Naive thymus-derived CD4-positive, alpha-beta T cell (primary cell): ENCODE measurements around the gene VASP. TPM values are rescaled to one million over a fixed set of nuclear protein-coding genes. Genes with fewer than 3 reads are reported as not detected.

Experiments
- ATAC-seq: fragments of 150-1000 bp; cut with Tn5 transposase; 2 replicates; pipeline ENCODE4 v1.10.0; 2021; ENCODE audit warnings: mild to moderate bottlenecking, moderate library complexity
- CTCF ChIA-PET: fragments of 350-600 bp; sonication (Branson Sonifier 250); formaldehyde crosslinking; loops from one replicate; lab custom pipeline; 2021; ENCODE audit warnings: antibody characterized with exemption; lab: Charles Lee
- POLR2A ChIA-PET: fragments of 350-600 bp; sonication (Branson Sonifier 250); formaldehyde crosslinking; loops from one replicate; lab custom pipeline; 2021; ENCODE audit warnings: antibody characterized with exemption, inconsistent platforms; lab: Charles Lee
- DNase-seq, 9 donors: peaks; one replicate each; pipeline versions ENCODE4 v3.0.0 to v3.0.0-alpha.2; 2020 to 2022; ENCODE audit warnings: mixed read lengths in 1 of 9
- H3K27ac ChIP-seq: one replicate; pipeline ENCODE4 v1.7.0; 2013; ENCODE audit warnings: mild to moderate bottlenecking, low read depth, low read length, moderate library complexity
- H3K27me3 ChIP-seq, 2 donors: one replicate each; pipeline ENCODE4 v1.7.0; 2013; ENCODE audit warnings: low read length in 2 of 2, mild to moderate bottlenecking in 2 of 2, moderate library complexity in 2 of 2; ENCODE audit not compliant: control insufficient read depth in 2 of 2, insufficient read depth in 2 of 2
- H3K36me3 ChIP-seq, 3 experiments: 1 replicate in 2 of 3; 2 replicates in 1 of 3; pipeline ENCODE4 v1.7.0; 2013; ENCODE audit warnings: low read length in 3 of 3, mild to moderate bottlenecking in 3 of 3, moderate library complexity in 1 of 3; ENCODE audit not compliant: insufficient read depth in 3 of 3, control insufficient read depth in 2 of 3
- H3K4me1 ChIP-seq, 2 donors: one replicate each; pipeline ENCODE4 v1.7.0; 2013; ENCODE audit warnings: low read length in 2 of 2, mild to moderate bottlenecking in 2 of 2, moderate library complexity in 1 of 2; ENCODE audit not compliant: control insufficient read depth in 2 of 2, insufficient read depth in 2 of 2
- H3K4me3 ChIP-seq: 2 replicates; pipeline ENCODE4 v1.7.0; 2013; ENCODE audit warnings: mild to moderate bottlenecking, low read length
- H3K9me3 ChIP-seq, 3 experiments: 1 replicate in 2 of 3; 2 replicates in 1 of 3; pipeline ENCODE4 v1.7.0; 2013; ENCODE audit warnings: low read length in 3 of 3; ENCODE audit not compliant: control insufficient read depth in 2 of 3
- H3K27ac Mint-ChIP-seq, 9 donors: one replicate each; pipeline ENCODE4 v1.8.0; 2020 to 2022; ENCODE audit warnings: mixed read lengths in 9 of 9, mild to moderate bottlenecking in 8 of 9, moderate library complexity in 5 of 9, inconsistent platforms in 2 of 9
- H3K27me3 Mint-ChIP-seq, 5 donors: one replicate each; pipeline ENCODE4 v1.8.0; 2021 to 2022; ENCODE audit warnings: mixed read lengths in 5 of 5, mild to moderate bottlenecking in 1 of 5
- H3K36me3 Mint-ChIP-seq, 5 donors: one replicate each; pipeline ENCODE4 v1.8.0; 2020 to 2022; ENCODE audit warnings: mixed read lengths in 5 of 5, mild to moderate bottlenecking in 3 of 5, inconsistent platforms in 1 of 5
- H3K4me1 Mint-ChIP-seq, 7 donors: one replicate each; pipeline ENCODE4 v1.8.0; 2020 to 2022; ENCODE audit warnings: mixed read lengths in 7 of 7, mild to moderate bottlenecking in 3 of 7, inconsistent platforms in 1 of 7
- H3K4me3 Mint-ChIP-seq, 10 donors: one replicate each; pipeline ENCODE4 v1.8.0; 2020 to 2022; ENCODE audit warnings: mild to moderate bottlenecking in 10 of 10, mixed read lengths in 10 of 10, moderate library complexity in 6 of 10, inconsistent platforms in 2 of 10
- H3K9me3 Mint-ChIP-seq, 11 donors: one replicate each; pipeline ENCODE4 v1.8.0; 2020 to 2022; ENCODE audit warnings: mixed read lengths in 11 of 11, mild to moderate bottlenecking in 4 of 11, inconsistent platforms in 1 of 11, moderate library complexity in 1 of 11
- intact Hi-C, 2 donors: fragments of 100-400 bp; cut with micrococcal nuclease; formaldehyde crosslinking; loops; one replicate each; pipeline ENCODE4 v1.15.1; 2023
- polyA plus RNA-seq, 2 donors: library from polyadenylated mRNA; unstranded; fragments of 300-500 nt; fragmentation: Illumina TruSeq; gene quantifications; one replicate each; pipeline ENCODE4 v1.2.3, GENCODE V29; 2021
- total RNA-seq, 6 experiments: library from RNA in 5 of 6; stranded (reverse) in 5 of 6; gene quantifications; 1 replicate in 5 of 6; 2 replicates in 1 of 6; pipeline ENCODE4 v1.2.3 and lab custom pipeline; 2021 to 2026

VASP gene
- total and polyA plus RNA-seq, 7 experiments from 2014 or later: 27.0 to 206 (median 74.2) TPM

DNA sequence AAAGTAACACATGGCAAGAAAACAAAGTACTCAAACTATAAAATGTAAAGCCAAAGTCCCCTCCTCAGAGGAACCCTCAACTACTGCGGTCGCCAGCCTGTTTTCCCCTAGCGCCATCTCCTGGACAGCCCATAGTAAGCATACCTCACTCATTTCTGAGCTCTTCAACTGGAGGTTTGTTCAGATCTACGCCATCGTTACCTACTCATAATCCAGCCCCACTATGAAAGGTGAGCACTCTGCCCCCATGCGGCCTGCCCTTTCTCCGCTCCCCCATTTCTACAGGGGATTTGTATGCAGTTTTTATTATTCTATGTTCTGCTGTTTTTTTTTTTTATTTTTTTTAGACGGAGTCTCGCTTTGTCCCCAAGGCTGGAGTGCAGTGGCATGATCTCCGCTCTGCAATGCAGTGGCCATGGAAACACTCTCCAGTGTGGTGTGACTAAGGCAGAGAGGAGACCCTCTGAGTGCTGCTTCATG is 51.2 kb downstream of the VASP start:
- ATAC-seq (peak; percentile 99), DNase-seq (peak; percentile 37 to 85 (median 81))
- Mint-ChIP-seq H3K27me3 (no peaks in the 10 kb centered on the region), H3K9me3 (no peaks in the 10 kb centered on the region), H3K36me3 (no peaks in the 10 kb centered on the region), H3K4me3 (peak overlapping the region in 3 of 10 donors; percentile 52 to 75 (median 59)), H3K4me1 (peaks cover 20 to 48% (median 34%) of the 10 kb centered on the region in 7 donors), H3K27ac (peak overlapping the region in 8 of 9 donors; percentile 14 to 86 (median 66))
- intact Hi-C loops: loop anchor here (1.0 kb wide), 7 partner anchors 26 to 85 kb away; partner anchors contain the start of genes OPA3 (in 1 of the 2), PPM1N (in 1 of the 2) and VASP (in 1 of the 2)
- POLR2A ChIA-PET: interaction anchor here (0.6 to 1.0 kb wide), 2 partner anchors 34 to 73 kb away, joined by 3 read pairs; no protein-coding TSS in a partner anchor
- CTCF ChIA-PET: interaction anchor here (0.5 to 1.8 kb wide), 12 partner anchors 8 to 119 kb away, joined by 3 to 11 read pairs (median 3); no protein-coding TSS in a partner anchor
- H3K36me3 ChIP-seq: peaks cover 0 to 13% (median 0%) of the 10 kb centered on the region in 3 experiments
- H3K27ac ChIP-seq: peak overlapping the region; percentile 18
- H3K4me3 ChIP-seq: no peak overlapping the region
- no peaks in the 10 kb centered on the region for H3K27me3 ChIP-seq
- peaks cover 0 to 29% of the 10 kb centered on the region in 2 donors for H3K4me1 ChIP-seq
- H3K9me3 ChIP-seq: no peaks in the 10 kb centered on the region

DNA sequence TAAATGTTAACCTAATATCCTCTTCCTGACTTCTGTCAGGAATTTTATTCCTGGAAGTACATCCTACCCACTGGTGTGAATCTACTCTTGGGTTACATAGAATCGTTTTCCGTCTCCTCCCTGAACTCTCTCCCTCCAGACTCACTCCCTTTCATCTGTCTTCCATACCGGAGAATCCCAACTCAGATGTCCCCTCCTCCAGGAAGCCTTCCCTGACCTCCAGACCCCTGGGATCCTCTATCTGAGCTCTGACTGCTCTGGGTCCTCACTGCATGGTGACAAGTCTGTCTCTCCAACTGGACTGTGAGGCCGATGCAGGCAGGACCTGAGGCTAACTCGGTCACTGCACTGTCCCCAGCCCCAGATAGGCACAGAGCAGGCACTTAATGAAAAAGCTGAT is 52.8 kb downstream of the VASP start:
- Mint-ChIP-seq H3K27ac (peak overlapping the region in 6 of 9 donors; percentile 27 to 84 (median 46)), H3K4me3 (peak overlapping the region in 1 of 10 donors; percentile 25), H3K27me3 (no peaks in the 10 kb centered on the region), H3K36me3 (no peaks in the 10 kb centered on the region), H3K4me1 (peaks cover 26 to 61% (median 44%) of the 10 kb centered on the region in 7 donors), H3K9me3 (no peaks in the 10 kb centered on the region)
- H3K4me1 ChIP-seq: peaks cover 0 to 44% of the 10 kb centered on the region in 2 donors
- POLR2A ChIA-PET: no interaction called here
- H3K9me3 ChIP-seq: no peaks in the 10 kb centered on the region
- CTCF ChIA-PET: no interaction called here
- ATAC-seq (no peak), DNase-seq (no peak)
- no peak overlapping the region for H3K27ac ChIP-seq
- H3K36me3 ChIP-seq: peaks cover 0 to 4% (median 0%) of the 10 kb centered on the region in 3 experiments
- intact Hi-C loops: no loop called here
- H3K27me3 ChIP-seq: no peaks in the 10 kb centered on the region
- H3K4me3 ChIP-seq: no peak overlapping the region

DNA sequence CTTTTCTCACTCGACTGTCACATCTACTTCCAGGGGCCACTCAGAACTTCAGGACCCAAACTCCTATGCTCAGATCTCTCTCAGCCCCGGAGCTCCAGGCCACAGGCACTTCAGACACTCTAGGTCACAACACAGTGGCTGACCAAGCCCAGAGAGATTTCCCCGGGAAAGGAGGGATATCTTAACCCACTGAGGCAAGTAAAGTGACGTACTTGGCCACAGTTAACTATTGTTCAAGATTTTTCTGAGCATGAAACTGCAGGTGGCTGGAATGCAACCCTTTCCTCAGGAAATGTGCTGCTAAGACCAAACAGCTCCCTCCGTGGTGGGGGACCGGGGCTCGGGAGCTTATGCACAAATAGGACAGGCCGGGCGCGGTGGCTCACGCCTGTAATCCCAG is 53.4 kb downstream of the VASP start:
- Histone ChIP-seq H3K36me3 (peaks cover 0 to 4% (median 0%) of the 10 kb centered on the region in 3 experiments), H3K4me1 (peaks cover 0 to 44% of the 10 kb centered on the region in 2 donors), H3K4me3 (no peak overlapping the region), H3K9me3 (no peaks in the 10 kb centered on the region), H3K27ac (no peak overlapping the region), H3K27me3 (no peaks in the 10 kb centered on the region)
- intact Hi-C loops: no loop called here
- Mint-ChIP-seq H3K27me3 (no peaks in the 10 kb centered on the region), H3K4me3 (peak overlapping the region in 2 of 10 donors; percentile 61 to 70), H3K36me3 (no peaks in the 10 kb centered on the region), H3K4me1 (peaks cover 26 to 61% (median 44%) of the 10 kb centered on the region in 7 donors), H3K9me3 (no peaks in the 10 kb centered on the region), H3K27ac (peak overlapping the region in 6 of 9 donors; percentile 50 to 93 (median 78))
- ChIA-PET POLR2A (interaction anchor here (0.6 kb wide), 1 partner anchor 25 kb away, joined by 3 read pairs; no protein-coding TSS in a partner anchor), CTCF (no interaction called here)
- ATAC-seq: no peak
- DNase-seq: no peak

DNA sequence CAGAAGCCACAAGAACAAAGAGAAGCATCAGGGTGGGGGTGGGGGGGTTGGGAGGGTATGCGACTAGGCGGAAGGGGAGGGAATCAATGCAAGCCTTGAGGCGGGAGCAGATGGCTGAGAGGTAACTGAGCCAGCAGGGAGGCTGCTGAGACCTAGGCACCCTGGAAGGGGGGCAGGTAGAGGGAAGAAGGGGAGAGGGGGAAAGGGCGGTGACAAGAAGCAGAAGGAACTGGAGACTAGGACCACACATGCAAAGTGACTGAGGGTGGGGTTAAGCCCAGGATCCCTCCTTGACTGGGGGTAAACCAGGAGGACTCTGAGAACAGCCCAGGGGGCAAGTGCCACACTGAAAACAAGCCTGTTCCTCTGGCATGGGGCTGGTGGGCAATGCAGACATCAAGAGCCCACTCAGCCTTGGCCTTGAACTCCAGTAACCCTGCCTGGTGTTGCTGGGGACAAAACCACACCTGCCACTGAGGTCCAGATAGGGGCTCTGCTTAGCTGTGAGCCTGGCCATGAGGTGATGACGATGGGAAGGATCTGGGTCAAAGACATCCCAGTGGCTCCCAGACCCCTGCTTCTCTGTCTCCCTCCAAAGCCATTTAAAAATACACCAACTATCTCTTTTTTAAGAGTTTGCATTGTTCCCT is 57.0 kb downstream of the VASP start:
- Mint-ChIP-seq H3K9me3 (no peaks in the 10 kb centered on the region), H3K4me1 (peaks cover 14 to 56% (median 40%) of the 10 kb centered on the region in 7 donors), H3K27ac (peak overlapping the region; percentile 5 to 97 (median 94)), H3K36me3 (no peaks in the 10 kb centered on the region), H3K4me3 (peak overlapping the region in 9 of 10 donors; percentile 42 to 81 (median 73)), H3K27me3 (no peaks in the 10 kb centered on the region)
- ChIA-PET CTCF (no interaction called here), POLR2A (interaction anchor here (0.7 kb wide), 1 partner anchor 16 kb away, joined by 4 read pairs; no protein-coding TSS in a partner anchor)
- Histone ChIP-seq H3K9me3 (no peaks in the 10 kb centered on the region), H3K4me1 (peaks cover 0 to 30% of the 10 kb centered on the region in 2 donors), H3K27me3 (no peaks in the 10 kb centered on the region), H3K36me3 (no peaks in the 10 kb centered on the region), H3K4me3 (peak overlapping the region; percentile 17), H3K27ac (peak overlapping the region; percentile 70)
- intact Hi-C loops: loop anchor here in 1 of 2 donors (1.0 kb wide), 1 partner anchor 20 kb away; the partner anchor contains the start of gene OPA3
- peak; percentile 24 for ATAC-seq
- peak in 1 of 9 donors; percentile 12 for DNase-seq

DNA sequence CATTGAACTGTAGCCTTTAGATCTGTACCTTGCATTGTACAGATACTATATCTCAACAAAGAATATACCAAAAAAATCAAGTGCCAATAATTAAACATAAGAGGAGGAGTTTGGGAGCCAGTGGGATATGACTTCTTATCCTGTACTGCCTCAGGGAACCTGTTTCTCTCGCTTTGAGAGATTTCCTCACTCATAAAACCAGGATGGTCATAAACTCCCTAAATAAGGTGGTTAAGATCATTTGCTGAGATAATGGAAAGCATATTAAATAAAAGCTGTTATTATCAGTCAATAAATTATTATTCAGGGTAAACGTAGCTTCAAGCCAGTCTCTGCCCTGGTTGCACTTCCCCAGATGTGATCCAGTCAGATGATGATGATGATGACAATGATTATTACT is 60.3 kb downstream of the VASP start:
- Histone ChIP-seq H3K27ac (no peak overlapping the region), H3K4me3 (no peak overlapping the region), H3K36me3 (no peaks in the 10 kb centered on the region), H3K27me3 (no peaks in the 10 kb centered on the region), H3K9me3 (no peaks in the 10 kb centered on the region), H3K4me1 (peaks cover 0 to 23% of the 10 kb centered on the region in 2 donors)
- DNase-seq: no peak
- ATAC-seq: no peak
- H3K9me3 Mint-ChIP-seq: no peaks in the 10 kb centered on the region
- H3K4me1 Mint-ChIP-seq: peaks cover 14 to 42% (median 29%) of the 10 kb centered on the region in 7 donors
- H3K36me3 Mint-ChIP-seq: peaks cover 0 to 8% (median 0%) of the 10 kb centered on the region in 5 donors
- ChIA-PET CTCF (interaction anchor here (1.1 kb wide), 1 partner anchor 10 kb away, joined by 3 read pairs; no protein-coding TSS in a partner anchor), POLR2A (interaction anchor here (0.7 kb wide), 1 partner anchor 118 kb away, joined by 3 read pairs; no protein-coding TSS in a partner anchor)
- H3K4me3 Mint-ChIP-seq: no peak overlapping the region
- intact Hi-C loops: no loop called here
- H3K27me3 Mint-ChIP-seq: no peaks in the 10 kb centered on the region
- H3K27ac Mint-ChIP-seq: peak overlapping the region in 5 of 9 donors; percentile 8 to 81 (median 59)

DNA sequence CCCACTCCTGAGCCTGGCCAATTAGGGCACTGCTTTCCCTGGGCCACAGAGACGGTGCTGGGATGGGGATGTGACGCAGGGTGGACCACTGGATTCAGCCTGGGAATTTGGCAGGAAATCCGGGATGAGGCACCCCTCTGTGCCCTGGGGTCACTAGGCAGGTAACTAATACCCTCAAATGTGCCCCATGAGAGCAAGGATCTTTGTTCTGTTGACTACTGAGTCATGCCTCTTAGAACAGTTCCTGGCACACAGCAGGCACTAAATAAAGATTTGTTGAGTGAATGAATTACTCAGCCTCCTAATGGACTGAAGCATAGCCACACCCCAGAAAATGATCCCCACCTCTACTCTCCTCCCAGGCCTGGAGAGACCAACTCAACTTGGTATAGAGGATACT is 61.5 kb downstream of the VASP start:
- Mint-ChIP-seq H3K27ac (peak overlapping the region in 1 of 9 donors; percentile 16), H3K27me3 (no peaks in the 10 kb centered on the region), H3K4me3 (no peak overlapping the region), H3K36me3 (peaks cover 0 to 8% (median 0%) of the 10 kb centered on the region in 5 donors), H3K4me1 (peaks cover 11 to 35% (median 18%) of the 10 kb centered on the region in 7 donors), H3K9me3 (no peaks in the 10 kb centered on the region)
- no peak for DNase-seq
- intact Hi-C loops: no loop called here
- H3K27ac ChIP-seq: no peak overlapping the region
- no peak for ATAC-seq
- H3K27me3 ChIP-seq: no peaks in the 10 kb centered on the region
- ChIA-PET CTCF (interaction anchor here (0.6 kb wide), 2 partner anchors 44 to 64 kb away, joined by 3 to 5 read pairs; no protein-coding TSS in a partner anchor), POLR2A (no interaction called here)
- no peaks in the 10 kb centered on the region for H3K36me3 ChIP-seq
- no peak overlapping the region for H3K4me3 ChIP-seq
- H3K9me3 ChIP-seq: no peaks in the 10 kb centered on the region
- H3K4me1 ChIP-seq: peaks cover 0 to 12% of the 10 kb centered on the region in 2 donors
